HUES6 (cell line): Measurements from ENCODE around the gene MIDN.

Experiments
- H3K27ac ChIP-seq: 2 replicates; pipeline ENCODE4 v1.7.0; 2013; ENCODE audit warnings: low read depth, mild to moderate bottlenecking, low read length, inconsistent platforms
- H3K27me3 ChIP-seq: 2 replicates; pipeline ENCODE4 v1.6.1; 2013; ENCODE audit warnings: low read length; ENCODE audit not compliant: control insufficient read depth, insufficient read depth
- H3K36me3 ChIP-seq: 2 replicates; pipeline ENCODE4 v1.6.1; 2013; ENCODE audit warnings: low read length; ENCODE audit not compliant: control insufficient read depth, insufficient read depth
- H3K4me1 ChIP-seq: 2 replicates; pipeline ENCODE4 v1.6.1; 2013; ENCODE audit warnings: low read length; ENCODE audit not compliant: control insufficient read depth, insufficient read depth
- H3K4me3 ChIP-seq: 2 replicates; pipeline ENCODE4 v1.5.1; 2013; ENCODE audit warnings: low read depth, low read length
- H3K9ac ChIP-seq: one replicate; pipeline ENCODE4 v1.6.1; 2013; ENCODE audit warnings: mild to moderate bottlenecking, low read length
- H3K9me3 ChIP-seq: 2 replicates; pipeline ENCODE4 v1.6.1; 2013; ENCODE audit warnings: low read depth, low read length; ENCODE audit not compliant: control insufficient read depth, insufficient read depth

MIDN gene

DNA sequence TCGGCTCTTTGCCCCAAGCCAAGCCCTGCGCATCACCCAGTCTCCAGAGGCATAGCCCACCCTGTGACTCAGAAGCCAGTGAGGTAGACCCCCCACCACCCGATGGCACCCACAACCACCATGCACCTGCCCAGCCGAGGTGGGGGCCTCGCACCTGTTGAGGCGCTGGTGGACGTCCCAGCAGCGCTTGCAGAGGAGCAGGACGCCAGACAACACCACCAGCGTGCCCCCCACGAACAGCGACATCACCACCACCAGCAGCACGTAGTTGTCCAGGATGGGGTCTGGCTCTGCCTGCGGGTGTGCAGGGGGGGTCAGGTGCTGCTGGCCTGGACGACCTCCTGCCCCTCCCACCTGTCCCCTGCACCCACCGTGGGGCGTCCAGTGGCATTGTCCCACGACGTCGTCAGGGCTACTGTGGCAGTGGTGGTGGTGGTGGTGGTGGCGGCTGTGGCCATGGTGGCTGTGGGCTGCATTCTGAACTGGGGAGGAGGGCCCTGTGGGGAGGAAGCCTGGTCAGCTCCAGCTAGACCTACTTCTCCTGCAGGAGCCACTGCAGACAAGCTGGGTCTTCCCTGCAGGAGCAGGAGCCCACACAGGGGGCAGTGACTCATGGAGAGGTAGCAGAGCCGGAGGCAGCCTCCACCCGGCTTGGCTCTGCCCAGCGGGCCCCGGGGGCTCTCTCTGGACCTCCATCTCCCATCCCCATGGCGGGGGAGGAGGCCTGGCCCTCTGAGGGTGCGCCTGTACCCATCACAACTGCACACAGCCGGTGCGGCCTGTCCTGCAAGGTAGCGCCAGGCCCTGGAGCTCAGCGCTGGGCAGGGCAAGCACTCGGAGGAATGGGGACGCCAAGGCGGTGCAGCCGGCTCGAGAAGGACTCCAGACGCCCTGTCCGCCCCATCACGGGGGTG lies 12.5 kb upstream of the MIDN start:
- Histone ChIP-seq H3K4me1 (peaks cover 12% of the 10 kb centered on the region), H3K9ac (peak overlapping the region; percentile 46), H3K4me3 (peak overlapping the region; percentile 59), H3K36me3 (peaks cover 42% of the 10 kb centered on the region), H3K9me3 (no peaks in the 10 kb centered on the region), H3K27me3 (no peaks in the 10 kb centered on the region), H3K27ac (0 out of 2 replicates have a peak overlapping the region, but pooled peaks have one; percentile 28)

DNA sequence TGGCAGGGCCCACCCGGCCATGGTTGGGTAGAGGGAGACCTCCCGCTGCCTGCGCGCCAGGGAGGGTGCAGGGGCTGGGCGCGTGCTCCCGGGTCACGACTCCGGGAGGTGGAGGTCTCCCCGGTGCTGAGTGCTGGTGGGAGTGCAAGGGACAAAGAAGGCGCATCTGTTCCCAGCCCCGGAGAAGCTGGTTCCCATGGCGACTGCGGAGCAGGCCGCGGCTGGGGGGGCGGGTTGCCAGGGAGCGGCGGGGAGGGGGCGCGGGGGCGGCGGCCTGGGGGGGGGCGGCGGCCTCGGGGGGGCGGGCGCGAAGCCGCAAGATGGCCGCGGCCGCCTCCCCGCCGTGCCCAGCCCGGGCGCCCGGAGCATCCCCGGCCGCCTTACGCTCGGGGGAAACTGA lies 11.8 kb upstream of the MIDN start:
- 0 out of 2 replicates have a peak overlapping the region, but pooled peaks have one; percentile 28 for H3K27ac ChIP-seq
- peak overlapping the region; percentile 65 for H3K9ac ChIP-seq
- peaks cover 42% of the 10 kb centered on the region for H3K36me3 ChIP-seq
- H3K4me1 ChIP-seq: peaks cover 12% of the 10 kb centered on the region
- no peaks in the 10 kb centered on the region for H3K27me3 ChIP-seq
- no peaks in the 10 kb centered on the region for H3K9me3 ChIP-seq
- H3K4me3 ChIP-seq: peak overlapping the region; percentile 83

DNA sequence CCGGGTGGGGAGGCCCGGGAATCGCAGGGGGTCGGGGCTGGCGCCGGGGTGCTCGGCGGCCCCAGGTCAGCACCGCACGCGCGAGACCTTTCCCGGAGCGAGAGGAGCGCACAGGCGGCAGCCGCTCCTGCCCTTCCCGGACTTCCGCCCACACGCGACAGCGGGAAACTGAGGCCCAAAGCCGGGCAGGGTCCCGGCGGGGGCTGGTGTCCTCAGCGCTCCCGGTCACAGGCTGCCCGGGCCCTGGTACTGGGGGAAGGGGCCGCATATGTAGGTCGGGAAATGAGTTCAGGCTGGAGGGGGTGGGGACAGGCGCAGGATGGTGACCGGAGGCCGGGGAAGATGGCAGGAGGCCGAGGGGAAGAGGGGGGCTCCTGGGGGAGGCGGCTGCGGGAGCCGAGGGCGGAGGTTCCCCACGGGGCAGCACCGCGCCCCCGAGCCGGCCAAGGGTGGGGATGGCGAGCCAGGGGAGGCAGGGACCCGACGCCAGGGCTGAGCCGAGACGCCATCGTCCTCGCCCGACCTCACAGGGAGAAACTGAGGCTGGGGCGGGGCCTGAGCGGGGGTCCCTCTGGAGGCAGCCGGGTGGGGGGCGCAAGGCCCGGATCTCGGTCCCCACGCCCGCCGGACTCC lies 11.2 kb upstream of the MIDN start:
- peaks cover 12% of the 10 kb centered on the region for H3K4me1 ChIP-seq
- peaks cover 37% of the 10 kb centered on the region for H3K36me3 ChIP-seq
- peak overlapping the region; percentile 65 for H3K9ac ChIP-seq
- H3K27ac ChIP-seq: no peak overlapping the region; the same call in 1 of the 2 replicates
- H3K27me3 ChIP-seq: no peaks in the 10 kb centered on the region
- peak overlapping the region; percentile 83 for H3K4me3 ChIP-seq
- no peaks in the 10 kb centered on the region for H3K9me3 ChIP-seq

DNA sequence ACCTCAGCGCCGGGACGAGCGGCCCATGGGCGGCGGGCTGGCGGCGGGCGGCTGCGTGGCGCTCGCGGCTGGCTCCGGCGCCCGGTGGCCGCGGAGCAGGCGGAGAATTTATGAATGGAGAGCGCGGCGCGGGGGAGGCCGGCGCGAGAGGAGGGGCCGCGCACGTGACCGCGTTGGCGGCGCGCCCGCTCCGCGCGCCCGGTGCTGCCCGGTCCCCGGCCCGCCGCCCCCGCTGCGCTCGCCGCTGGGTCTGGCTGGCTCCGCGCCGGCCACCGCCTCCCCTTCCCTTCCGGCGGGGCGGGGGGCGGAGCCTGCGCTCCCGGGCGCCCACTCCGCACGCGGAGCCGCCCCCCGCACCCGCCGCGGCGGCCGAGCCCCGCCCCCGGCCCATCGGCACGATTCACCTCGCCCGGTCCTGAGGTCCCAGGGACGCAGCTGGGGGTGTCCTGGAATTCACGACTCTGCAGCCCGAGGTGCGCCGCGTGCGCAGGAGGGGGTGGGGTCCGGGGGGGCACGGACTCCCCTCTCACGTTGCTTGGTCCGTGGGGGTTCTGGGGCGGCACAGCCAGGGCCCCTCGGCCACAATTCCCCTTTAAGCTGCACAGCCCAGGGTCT lies 10.5 kb upstream of the MIDN start, which contains the start of gene CBARP:
CBARP (minus strand) TSS at position 252 of the 615 bp plus-strand sequence. CDS start 1,905 bp downstream, outside the sequence.
- Histone ChIP-seq H3K4me3 (peak within 1 kb of the TSS; percentile 83), H3K27ac (no peak within 1 kb of the TSS; the same call in 1 of the 2 replicates), H3K36me3 (peaks cover 31% of the 10 kb centered on the region), H3K9ac (peak within 1 kb of the TSS; percentile 65), H3K9me3 (no peaks in the 10 kb centered on the region), H3K4me1 (peaks cover 12% of the 10 kb centered on the region), H3K27me3 (no peaks in the 10 kb centered on the region)

DNA sequence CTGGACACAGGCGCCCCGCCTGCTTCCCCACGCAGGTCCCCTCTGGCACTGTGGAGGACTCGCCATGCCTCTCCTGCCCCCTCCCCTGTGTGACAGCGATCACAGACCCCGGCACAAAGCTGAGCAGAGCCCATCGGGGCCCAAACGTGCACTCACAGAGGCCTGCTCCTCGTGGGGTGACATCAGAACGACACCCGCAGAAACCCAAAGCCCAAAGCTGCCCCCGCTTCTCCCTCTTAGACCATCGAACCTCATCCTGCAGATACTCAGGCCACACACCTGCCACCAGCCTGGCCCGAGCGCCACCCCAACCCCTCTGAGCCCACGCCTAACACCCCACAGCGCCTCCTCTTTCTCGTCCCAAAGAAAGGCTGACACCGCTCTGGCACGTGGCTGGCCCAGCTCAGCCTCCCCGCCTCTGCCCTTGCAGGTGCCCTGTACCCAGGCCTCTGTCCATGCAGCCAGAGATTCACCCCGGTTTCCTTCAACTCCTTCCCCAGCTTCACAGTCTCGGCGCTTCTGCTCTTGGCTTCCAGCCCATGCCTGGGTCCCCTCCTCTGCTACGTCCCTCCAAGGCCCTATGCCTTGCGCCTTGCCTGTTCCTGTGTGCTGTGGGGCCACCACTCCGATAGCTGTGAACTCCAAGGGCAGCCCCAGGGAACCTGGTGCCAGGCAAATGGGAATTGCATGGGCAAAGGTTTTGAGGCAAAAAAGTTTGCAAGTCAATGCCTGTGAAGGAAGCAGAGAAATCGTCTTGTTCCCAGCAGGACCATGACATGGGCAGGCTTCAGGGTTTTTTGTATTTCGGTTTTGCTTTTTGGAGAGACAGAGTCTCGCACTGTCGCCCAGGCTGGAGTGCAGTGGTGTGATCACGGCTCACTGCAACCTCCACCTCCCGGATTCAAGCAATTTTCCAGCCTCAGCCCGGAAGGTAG lies 9.7 kb upstream of the MIDN start:
- H3K27ac ChIP-seq: no peak overlapping the region
- H3K4me1 ChIP-seq: peaks cover 12% of the 10 kb centered on the region
- peaks cover 23% of the 10 kb centered on the region for H3K36me3 ChIP-seq
- no peak overlapping the region for H3K9ac ChIP-seq
- no peaks in the 10 kb centered on the region for H3K27me3 ChIP-seq
- peak overlapping the region; percentile 83 for H3K4me3 ChIP-seq
- H3K9me3 ChIP-seq: no peaks in the 10 kb centered on the region

DNA sequence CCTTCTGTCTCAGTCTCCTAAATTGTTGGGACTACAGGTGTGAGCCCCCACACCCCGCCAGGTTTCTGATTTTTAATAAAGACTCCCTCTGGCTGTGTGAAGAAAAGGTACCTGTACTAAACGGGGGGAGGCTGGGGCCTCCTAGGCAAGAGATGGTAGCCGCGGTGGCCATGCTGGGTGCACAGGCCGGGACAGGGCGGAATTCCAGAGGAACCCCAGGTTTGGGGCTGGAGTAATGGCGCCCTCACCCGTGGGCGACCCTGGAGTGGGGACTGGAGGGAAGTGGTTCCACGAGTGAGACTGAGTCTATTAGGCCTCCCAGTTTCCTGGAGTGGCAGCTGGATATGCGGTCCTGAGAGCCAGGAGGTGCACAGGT lies 9.0 kb upstream of the MIDN start:
- no peaks in the 10 kb centered on the region for H3K9me3 ChIP-seq
- H3K4me1 ChIP-seq: peaks cover 15% of the 10 kb centered on the region
- H3K27me3 ChIP-seq: no peaks in the 10 kb centered on the region
- peaks cover 15% of the 10 kb centered on the region for H3K36me3 ChIP-seq
- peak overlapping the region; percentile 70 for H3K4me3 ChIP-seq
- H3K9ac ChIP-seq: no peak overlapping the region
- no peak overlapping the region for H3K27ac ChIP-seq

DNA sequence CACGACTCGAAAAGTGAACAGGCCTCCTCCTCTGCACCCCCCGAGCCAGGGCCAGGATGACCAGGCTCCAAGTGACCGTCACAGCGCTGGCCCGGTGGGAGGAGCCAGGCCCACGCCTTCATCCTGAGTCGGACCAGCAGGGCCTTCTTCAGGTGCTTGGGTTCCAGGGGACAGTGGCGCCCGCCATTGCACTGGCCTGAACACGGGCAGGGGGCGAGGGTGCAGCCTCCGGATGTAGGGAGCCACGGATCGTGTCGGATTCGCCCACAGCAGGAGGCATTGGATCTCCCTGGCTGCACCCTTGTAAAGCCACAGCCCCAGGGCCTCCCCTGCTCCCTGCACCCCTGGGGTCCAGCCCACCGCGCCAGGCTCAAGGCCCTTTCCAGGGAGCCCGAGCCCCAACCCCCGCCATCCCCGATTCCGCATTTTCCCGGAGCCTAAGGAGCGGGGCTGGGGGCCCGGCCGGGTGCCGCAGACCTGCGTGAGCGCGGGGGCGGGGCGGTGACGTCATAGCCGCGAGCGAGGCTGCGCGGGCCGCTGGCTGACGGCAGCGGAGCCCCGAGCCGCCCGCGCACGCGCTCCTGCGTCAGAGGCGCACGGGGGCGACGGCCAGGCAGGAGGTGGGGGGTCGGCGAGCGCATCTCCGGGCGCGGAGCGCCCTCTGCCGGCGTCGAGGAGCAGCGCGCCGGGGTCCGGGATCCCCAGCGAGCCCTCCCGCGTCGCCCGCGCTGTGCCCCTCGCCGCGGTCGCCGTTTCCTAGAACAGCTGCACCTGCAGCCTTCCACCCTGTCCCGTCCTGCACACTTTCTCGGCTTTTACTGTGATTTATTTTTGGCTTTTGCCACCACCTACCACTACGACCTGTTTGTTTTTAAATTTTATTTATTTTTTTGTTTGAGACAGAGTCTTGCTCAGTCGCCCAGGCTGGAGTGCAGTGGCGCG lies 8.3 kb upstream of the MIDN start:
- H3K4me1 ChIP-seq: peaks cover 21% of the 10 kb centered on the region
- H3K4me3 ChIP-seq: peak overlapping the region; percentile 70
- H3K36me3 ChIP-seq: peaks cover 10% of the 10 kb centered on the region
- peak overlapping the region; percentile 49 for H3K9ac ChIP-seq
- H3K9me3 ChIP-seq: no peaks in the 10 kb centered on the region
- peak overlapping the region; percentile 59; the same call in 1 of the 2 replicates for H3K27ac ChIP-seq
- H3K27me3 ChIP-seq: no peaks in the 10 kb centered on the region

DNA sequence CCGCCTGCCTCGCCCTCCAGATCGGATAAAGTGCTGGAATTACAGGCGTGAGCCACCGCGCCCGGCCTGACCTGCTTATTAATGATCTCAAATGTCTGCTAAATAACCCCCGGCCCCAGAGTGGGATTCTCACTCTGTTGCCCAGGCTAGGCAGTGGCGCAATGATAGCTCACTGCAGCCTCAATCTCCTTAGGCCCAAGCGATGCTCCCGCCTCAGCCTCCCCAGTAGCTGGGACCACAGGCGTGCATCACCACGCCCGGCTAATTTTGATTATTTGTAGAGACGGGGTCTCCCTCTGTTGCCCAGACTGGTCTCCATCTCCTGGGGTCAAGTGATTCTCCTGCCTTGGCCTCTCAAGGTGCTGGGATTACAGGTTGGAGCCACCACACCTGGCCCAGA lies 7.5 kb upstream of the MIDN start:
- peaks cover 1% of the 10 kb centered on the region; the same call in 1 of the 2 replicates for H3K36me3 ChIP-seq
- no peak overlapping the region for H3K27ac ChIP-seq
- H3K4me3 ChIP-seq: peak overlapping the region; percentile 89; the same call in 1 of the 2 replicates
- no peaks in the 10 kb centered on the region for H3K9me3 ChIP-seq
- no peaks in the 10 kb centered on the region for H3K27me3 ChIP-seq
- H3K4me1 ChIP-seq: peaks cover 22% of the 10 kb centered on the region
- no peak overlapping the region for H3K9ac ChIP-seq

DNA sequence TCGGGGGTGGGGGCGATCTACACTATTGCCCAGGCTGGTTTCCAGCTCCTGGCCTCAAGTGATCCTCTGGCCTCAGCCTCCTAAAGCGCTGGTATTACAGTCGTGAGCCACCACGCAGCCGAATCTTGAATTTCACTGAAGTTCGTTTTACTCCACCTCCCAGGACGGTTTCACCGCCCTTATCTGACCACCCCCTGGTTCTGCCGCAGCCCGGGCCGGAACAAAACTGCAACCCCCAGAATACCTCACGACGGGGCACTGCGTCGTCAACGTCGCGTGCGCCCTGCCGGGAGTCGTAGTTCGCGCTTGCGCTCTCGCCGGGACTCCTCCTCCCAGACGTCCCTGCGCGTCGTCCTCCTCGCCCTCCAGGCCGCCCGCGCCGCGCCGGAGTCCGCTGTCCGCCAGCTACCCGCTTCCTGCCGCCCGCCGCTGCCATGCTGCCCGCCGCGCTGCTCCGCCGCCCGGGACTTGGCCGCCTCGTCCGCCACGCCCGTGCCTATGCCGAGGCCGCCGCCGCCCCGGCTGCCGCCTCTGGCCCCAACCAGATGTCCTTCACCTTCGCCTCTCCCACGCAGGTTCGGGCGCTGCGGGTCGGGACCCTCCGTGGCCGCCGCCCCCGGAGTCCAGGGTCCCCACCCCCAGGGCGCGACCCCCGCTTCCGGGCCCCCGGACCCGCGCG lies 6.8 kb upstream of the MIDN start, which contains the start of gene ATP5F1D:
ATP5F1D (plus strand) TSS at position 335 of the 679 bp plus-strand sequence; CDS start at position 435, 100 bp downstream.
- no peaks in the 10 kb centered on the region for H3K9me3 ChIP-seq
- no peaks in the 10 kb centered on the region for H3K27me3 ChIP-seq
- 0 out of 2 replicates have a peak, but pooled peaks cover 3% of the 10 kb centered on the region for H3K36me3 ChIP-seq
- H3K4me1 ChIP-seq: peaks cover 18% of the 10 kb centered on the region
- H3K9ac ChIP-seq: peak within 1 kb of the TSS; percentile 74
- peak within 1 kb of the TSS; percentile 89 for H3K4me3 ChIP-seq
- H3K27ac ChIP-seq: peak within 1 kb of the TSS; percentile 39; the same call in 1 of the 2 replicates
